Renal cortical epithelial cell (primary cell): Measurements from ENCODE around the gene ZC2HC1B. TPM values are rescaled to one million over a fixed set of nuclear protein-coding genes. Genes with fewer than 3 reads are reported as not detected.

Source experiments
- DNase-seq: peaks from one replicate; pipeline ENCODE4 v3.0.0-alpha.2; 2011; ENCODE audit warnings: low read depth
- total RNA-seq: library from RNA; depleted of rRNA; stranded (reverse); fragments of >200 nt; gene quantifications from 2 replicates; pipeline ENCODE4 v1.2.3, GENCODE V29; 2014

Gene ZC2HC1B
- total RNA-seq, 1 donor from 2014 or later: not detected

GRCh38 chr6:143961886-143962878, 97.9 kb downstream of the ZC2HC1B start:
- DNase-seq: no peak

DNA sequence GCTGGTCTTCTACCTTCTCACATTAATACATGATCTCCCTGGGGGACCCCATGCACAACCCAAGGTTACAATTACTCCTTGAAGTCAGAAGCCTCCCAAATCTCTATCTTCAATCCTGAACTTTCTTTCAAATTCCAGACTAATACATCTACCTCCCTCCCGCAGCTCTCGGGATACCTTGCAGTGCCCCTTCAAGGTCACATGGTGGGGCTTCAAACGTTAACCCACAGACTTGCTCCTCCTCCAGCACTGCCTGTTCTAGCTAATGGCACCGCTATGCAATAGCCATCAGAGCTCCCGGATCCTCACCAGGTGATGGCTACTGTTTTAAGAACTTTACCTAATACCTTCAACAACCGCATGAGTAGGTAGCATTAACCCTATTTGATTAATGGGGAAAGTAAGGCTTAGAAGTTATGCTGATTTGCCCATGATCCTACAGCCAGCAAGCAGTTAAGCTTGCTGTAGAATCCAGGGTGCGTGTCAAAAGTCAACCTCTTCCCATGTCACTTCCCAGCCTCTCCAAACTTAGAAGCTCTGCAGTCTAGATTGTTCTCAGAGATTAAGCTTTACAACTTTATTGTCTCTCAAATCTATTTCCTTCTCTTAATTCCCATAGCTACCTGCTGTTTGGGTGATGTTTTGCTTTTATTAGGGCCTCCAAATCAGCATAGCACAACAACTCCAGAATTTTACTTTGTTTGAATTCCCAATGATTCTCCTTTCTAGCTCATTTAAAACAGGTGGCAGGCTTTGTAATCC, 99.1 kb downstream of the ZC2HC1B start:
- no peak for DNase-seq

DNA sequence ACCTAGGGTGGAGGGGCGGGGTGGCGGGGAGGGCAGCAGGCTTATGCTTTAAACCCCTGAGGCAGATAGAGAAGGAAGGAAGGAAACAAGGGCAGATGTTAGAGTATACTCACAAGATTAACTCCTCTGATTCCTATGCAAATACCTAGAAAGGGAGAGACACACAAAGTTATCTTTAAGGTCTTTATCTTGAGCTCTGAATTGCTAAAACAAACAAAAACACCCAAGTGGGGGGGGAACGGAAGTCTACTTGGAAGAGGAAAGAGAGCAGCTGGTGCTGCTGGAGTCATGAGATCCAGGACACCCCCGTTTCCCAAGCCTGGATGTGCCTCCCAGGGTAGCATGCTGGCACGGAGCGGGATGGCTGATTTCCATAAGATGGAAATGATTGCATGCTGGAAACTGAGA, 100.4 kb downstream of the ZC2HC1B start:
- no peak for DNase-seq

- no peak for DNase-seq
Measured at GRCh38 chr6:143965503-143966171, 101.4 kb downstream of the ZC2HC1B start.

- no peak for DNase-seq
Measured at GRCh38 chr6:143966312-143966711, 102.0 kb downstream of the ZC2HC1B start.

DNA sequence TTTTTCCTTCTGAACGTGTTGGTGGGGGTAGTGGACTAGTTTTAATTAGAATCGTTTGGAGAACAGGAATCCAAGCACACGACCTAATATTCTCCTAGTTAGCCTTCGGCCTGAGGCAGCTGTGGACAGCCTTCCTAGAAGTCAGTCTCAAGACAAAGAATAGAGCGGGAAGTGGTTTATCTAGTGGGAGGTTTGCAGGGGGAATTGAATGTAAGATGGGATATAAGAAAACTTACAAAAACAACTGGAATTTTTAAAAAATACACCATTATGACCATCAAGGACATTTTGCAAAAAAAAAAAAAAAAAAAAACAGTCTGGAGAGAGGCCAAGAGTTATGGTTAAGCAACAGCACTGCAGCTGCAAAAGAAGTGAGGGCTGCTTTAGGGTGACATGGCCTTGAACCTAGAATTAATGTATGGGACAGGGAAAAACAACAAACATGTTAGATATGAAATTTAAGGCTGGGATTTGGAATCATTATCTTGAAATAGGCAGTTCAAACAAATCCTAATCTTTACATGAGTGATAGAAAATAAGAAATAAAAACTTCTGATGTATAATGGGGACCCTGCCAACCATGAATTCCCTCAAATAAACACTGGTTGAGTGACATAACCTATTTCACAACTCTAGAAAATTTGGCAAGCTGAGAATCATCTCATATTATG, 103.6 kb downstream of the ZC2HC1B start:
- DNase-seq: no peak

DNA sequence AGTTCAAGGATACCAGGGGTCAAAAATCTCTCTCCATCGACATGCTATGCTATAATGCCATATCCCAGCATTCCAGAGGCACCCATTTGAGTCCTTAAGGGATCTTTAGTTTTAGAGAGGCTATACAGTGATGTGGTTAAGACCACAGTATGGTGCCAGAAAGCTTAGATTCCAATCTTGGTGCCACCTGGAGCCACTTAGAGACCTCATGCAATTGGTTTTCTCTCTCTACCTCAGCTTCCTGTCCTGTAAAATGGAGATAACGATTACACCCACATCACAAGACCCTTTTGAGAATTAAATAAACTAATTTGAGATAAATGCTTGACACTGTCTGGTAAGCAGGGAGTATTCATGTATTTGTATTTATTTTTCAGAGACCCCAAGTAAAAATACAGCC, 104.8 kb downstream of the ZC2HC1B start:
- no peak for DNase-seq

GRCh38 chr6:143970456-143971218, 106.4 kb downstream of the ZC2HC1B start:
- no peak for DNase-seq

DNA sequence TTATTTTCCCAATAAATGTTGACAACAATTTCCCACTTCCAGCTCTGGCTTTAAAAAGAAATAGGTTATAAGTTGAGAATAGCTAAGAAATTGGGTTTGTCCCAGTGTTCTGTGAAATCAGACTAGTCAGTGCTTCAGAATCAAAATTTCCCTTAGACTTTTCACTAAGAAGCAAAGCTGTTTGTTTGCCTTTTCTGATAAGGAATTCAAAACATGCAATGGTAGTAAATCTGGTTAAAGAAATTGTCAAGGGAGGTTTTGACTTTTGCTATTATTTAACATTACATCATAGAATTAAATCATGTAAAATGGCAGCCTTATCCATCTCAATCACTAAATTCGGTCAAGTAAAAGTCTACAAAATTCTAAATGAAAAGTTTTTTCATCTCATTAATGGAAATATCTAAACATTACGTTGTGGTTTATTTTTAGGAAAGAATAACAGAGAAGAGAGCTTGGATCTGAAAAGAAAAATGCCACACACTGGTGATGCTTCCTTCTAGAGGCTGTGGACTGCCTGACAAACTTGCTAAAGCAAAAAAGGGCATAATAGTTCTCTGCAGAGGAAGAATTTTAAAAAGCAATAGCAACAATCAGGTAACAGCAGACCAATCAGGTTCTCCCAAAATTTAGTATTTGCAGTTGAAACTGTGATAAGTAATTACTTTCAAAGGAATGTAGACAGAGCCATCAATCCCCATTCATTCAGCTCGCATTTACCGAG, 107.4 kb downstream of the ZC2HC1B start:
- DNase-seq: no peak

DNA sequence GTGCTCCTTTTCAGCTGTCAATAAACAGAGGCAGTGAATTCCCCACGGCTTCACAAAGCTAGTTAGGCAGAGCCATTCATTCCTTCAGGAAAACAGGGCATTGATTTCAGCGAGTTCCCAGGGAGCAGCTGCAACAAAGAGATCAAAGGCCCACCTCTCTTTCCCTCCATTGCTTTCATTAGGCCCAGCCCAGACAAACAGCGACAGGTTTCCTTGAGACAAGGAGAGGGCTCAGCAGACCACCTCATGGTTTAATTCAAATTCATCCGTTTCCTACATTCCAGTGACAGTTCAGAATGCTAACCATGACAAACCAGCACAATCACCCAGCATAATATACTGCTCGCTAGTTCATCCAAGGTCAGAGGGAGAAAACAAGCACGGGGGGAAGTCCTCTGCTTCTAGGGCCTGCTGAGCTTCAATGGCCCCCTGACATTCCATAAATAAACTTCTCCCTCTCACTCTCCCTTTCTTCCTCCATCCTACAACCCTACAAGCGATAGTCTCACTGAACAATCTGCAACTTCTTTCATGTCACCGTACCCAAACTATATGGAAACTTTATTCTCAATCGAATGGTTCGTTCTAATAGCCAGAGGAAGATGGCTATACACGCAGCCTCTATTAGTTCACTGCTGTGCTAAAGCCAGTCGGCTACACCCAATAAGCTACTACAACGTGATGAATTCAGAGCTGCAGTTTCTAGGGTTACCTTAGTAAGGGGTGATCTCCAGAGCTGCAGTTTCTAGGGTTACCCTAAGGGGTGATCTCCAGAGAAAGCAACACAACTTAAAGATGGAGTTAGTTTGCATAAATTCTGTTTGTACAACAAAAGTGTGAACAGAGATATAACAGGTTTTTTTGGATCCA, 109.1 kb downstream of the ZC2HC1B start:
- DNase-seq: no peak

GRCh38 chr6:143974089-143974488, 109.8 kb downstream of the ZC2HC1B start:
- DNase-seq: no peak

DNA sequence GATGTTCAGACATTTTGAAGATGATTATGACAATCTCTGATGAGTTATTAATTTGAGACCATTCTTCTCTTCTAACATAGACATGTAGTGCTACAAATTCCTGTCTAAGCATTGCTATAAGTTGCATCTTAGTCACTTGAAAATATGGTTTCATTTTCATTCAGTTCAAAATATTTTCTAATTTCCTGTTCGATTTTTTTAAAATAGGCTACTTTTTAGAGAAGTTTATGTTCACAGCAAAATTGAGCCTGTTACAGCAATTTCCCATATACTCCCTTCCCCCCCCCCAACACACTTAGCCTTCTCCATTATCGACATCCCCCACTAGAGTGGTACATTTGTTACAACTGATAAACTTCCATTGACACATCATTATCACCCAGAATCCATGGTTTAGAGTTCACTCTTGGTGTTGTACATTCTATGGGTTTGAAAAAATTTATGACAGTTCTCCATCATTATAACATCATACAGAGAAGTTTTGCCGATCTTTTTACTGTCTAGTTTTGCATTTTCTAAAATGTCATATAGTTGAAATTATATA, 112.6 kb downstream of the ZC2HC1B start:
- no peak for DNase-seq

DNA sequence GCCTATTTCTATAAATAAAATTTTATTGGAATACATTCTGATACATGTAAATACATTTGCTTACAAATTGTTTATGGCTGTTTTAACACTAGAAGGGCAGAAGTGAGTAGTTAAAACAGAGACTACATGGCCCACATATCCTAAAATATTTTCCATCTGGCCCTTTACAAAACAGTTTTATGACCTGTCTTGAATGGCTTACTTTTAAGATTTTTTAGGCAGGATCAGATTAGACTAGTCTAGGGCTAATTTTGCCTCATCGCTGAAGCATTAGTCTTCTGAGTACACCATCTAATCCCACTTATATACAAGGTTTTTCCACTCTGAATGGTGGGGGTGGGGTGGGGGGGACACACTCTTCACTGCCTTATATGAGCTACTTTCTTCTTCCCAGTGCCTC, 116.6 kb downstream of the ZC2HC1B start:
- DNase-seq: no peak

- DNase-seq: no peak
Measured at GRCh38 chr6:143982968-143983367, 118.7 kb downstream of the ZC2HC1B start.

DNA sequence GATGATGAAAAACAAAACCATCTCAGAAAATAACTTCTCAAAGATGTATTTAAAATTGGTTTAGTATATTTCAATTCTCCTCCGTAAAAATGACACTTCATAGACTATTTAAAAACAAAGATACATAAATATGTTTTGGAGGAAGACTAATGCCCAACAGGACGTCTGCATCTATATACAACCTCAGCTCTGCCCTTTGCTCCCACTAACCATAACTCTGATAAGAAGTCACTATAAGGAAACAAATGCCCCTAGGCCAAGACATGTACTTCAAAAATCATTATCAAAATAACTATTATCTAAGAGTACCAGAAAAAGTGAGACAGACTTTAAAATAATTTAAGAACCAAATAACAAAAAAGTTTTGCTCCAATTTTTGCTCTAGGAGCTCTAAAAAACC, 120.4 kb downstream of the ZC2HC1B start:
- no peak for DNase-seq

- DNase-seq: no peak
Measured at GRCh38 chr6:143986463-143987065, 122.3 kb downstream of the ZC2HC1B start.
